ENCODE data around the gene CDHR2.

Gene CDHR2

DNA sequence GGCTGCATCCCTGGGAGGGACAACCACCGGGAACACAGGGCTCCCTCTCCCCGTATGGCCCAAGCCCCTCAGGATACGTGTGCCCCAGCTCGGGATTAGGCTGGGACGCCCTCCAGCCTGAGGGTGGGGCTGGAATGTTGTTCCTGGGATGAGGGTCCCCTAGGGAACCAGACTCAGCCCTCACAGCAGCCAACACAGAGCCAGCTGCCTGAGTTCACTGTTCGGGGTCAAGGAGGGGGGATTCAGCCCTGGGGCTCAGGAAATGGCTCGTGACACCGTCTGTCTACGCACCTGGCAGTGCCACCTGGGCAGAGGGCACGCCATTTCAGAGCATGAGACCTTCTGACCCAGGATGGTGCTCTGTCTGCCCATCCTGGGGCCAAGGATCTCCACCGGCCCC lies 20.8 kb upstream of the CDHR2 start:
- DNase-seq (ENCODE audit: low read depth, low spot score), result no peak

DNA sequence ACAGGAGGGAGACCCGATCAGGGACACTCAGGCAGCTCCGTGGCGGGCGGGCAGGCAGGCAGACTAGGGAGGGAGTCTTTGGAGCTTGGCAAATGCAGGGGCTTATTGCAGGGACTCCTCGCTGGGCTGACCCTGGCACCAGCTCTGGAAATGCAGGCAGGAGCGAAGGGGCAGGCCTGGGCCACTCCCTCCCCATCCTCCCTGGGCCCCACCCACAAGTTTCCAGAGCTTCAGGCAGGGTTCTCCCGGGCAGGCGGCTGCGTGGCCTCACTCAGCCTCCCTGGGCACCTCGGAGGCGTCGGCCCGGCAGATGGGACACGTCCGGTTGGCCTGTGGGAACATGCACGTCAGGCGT lies 20.4 kb upstream of the CDHR2 start:
- DNase-seq (ENCODE audit: low read depth, low spot score), result no peak

DNA sequence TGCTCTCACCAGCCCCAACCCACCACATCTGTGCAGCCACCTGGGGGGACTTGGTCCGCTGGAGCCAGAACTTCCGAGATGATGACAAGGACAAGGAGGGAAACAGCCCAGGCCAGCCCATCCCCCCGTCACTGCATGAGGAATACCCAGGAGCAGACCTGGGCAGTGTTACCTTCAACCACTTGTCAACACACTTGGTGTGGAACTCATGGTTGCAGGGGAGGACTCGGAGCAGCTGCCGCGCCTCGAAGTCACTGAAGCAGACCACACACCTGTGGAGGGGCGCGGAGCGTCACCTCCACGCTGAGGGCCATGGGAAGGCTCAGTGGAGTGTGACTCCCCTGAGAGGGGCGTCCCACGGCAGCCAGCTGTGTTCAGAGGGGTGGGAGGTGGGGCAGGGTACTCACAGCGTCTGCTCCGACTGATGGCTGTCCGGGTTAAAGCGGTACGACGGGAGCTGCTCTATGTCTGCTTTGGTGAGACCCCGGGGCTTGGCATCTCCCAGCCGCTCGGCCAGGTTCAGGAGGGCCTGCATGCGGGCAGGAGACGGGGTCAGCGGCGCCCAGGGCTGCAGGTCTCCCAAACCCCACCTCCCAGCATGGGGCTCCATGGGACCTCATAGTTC lies 19.9 kb upstream of the CDHR2 start:
- no peak for DNase-seq (ENCODE audit: low read depth, low spot score)

DNA sequence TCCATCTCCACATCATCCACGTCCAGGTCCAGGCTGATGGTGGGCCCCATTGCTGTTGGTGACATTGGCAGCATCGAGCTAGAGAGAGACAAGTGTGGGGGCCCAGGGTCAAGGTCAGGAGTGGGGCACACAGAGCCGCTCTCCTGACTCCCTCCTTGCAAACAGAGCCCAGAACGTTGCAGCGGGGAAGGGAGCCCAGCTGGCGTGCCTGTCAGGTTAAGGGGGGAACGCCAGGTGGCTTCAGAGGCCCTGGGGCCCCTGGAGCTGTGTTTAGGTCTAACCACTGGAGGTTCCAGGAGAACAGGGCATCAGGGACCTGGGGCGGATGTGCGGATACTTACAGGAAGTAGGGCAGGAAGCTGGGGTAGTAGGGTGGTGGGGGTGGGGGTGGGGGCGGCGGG lies 19.4 kb upstream of the CDHR2 start:
- no peak for DNase-seq (ENCODE audit: low read depth, low spot score)

DNA sequence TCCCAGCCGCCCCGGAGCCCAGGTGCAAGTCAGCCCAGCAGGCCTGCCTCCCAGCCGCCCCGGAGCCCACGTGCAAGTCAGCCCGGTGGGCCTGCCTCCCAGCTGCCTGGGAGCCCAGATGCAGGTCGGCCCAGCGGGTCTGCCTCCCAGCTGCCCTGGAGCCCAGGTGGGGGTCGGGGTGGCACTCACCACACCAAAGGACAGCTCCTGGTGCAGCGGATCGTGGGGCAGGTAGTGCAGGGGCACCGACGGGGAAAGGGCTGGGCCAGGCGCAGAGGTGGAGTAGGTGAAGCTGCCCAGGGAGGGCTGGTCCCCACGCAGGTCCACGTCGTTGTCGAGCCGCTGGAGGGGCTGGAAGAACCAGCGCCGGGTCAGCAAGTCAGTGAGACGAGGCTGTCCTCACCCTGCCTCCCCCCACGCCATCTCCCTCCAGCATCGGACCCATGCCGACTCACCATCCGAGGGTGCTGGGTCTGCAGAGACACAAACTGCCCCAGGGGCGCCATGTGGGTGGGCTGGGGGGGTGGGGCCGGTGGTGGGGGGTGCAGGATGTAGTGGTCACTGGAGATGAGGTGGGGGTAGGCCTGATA lies 18.7 kb upstream of the CDHR2 start:
- no peak for DNase-seq (ENCODE audit: low read depth, low spot score)

DNA sequence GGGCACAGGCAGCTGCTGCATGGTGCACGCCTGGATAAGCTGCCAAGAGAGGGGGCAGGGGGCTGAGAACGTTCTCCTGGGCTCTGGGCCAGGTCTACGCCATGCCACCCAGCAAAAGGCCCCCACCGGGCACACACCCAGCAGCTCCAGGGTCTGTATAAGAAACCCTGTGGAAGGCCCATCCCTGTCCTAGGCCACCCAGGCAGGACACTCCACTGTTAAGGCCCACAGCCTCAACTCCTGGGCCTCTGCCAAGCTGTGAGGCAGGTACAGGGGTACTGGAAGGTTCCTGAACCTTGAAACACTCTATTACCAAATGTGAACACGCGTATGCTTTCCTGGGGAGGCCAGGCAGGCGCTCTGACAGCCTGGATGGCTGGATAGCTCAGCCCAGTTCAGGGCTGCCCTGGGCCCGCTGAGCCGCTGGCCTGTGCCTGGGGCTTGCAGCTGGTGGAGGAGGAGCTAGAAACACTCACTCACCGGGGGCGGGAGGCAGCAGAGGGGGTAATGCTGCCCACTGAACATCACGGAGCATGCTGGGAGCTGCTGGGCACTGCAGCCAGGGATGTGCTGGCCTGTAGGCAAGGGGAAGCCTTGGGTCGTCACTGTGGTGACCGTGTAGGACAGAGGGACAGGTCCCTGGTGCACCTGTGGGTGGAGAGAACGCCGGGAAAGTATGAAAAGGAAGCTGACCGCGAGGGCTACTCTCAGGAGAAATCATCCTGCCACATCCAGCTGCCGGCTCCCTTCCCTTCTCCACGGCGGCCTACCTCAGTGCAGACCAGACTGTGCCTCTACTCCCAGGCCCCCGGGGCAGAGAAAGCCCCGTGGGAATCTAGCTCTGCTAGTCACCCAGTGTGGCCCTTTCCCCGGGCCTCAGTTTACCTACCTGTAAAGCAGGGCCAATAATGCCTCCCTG lies 17.9 kb upstream of the CDHR2 start:
- no peak for DNase-seq (ENCODE audit: low read depth, low spot score)

DNA sequence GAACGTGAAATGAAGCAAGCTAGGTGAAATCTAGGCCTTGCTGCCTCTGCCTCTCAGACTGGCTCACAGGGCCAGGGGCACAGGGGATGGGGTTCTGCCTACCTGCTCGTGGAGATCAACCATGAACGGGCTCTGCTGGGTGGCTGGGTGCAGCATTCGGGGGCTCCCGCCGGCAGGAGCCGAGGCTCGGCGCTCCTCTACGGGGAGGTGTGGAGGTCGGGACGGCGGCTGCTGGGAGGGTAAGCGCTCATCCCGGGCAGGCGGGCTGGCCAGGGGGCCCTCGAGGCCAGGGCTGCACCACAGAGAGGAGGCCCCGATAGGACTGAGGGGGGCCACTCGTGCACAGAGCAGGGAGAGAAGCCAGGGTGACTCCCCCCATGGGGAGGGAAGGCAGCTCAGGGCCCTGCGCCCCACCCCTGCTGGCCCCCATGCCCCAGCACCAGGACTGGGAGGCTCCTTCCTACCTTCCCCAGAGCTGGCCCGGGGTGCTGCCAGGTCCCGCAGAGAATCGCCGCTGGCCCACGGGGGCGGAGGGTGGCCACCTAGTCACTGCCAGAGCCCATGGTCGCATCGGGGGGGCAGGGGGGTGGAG lies 17.1 kb upstream of the CDHR2 start:
- no peak for DNase-seq (ENCODE audit: low read depth, low spot score)

DNA sequence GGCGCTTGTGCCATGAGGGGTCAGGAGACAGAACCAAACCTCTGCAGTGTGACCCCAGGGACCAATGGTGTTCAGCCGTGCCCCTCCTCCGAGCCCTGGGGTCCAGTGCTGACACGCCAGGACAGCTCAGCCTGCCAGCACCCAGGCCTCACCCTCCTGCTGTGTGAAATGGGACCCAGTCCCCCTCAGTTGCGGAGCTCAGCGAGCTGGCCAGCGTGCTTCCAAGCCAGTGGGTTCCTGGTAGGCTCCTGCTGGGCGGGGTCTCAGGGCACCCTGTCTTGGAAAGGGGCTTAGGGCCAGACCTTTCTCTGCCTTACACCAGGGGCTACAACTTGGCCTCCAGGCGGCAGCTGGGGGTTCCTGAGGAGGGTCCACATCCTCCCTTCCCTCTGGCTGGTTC lies 16.3 kb upstream of the CDHR2 start:
- DNase-seq (ENCODE audit: low read depth, low spot score), result no peak

DNA sequence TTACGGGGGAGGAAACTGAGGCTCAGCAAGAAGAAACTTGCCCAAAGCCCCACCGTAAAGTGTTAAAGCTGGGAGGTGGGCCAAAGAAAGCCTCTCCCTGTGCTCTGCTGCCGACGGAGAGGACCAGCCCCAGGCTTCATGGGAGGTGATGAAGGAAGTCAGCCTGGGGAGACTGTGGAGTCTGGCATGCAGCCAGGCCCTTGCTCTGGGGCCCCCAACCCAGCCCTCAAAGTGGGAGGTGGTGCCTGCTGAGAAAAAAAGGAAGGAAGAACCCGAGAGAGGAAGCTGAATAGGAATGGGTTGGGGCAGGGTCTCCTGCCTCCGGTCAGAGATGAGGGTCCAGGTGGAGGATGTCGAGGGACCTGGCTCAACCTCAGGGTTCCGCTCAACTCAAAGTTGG lies 15.8 kb upstream of the CDHR2 start:
- no peak for DNase-seq (ENCODE audit: low read depth, low spot score)

DNA sequence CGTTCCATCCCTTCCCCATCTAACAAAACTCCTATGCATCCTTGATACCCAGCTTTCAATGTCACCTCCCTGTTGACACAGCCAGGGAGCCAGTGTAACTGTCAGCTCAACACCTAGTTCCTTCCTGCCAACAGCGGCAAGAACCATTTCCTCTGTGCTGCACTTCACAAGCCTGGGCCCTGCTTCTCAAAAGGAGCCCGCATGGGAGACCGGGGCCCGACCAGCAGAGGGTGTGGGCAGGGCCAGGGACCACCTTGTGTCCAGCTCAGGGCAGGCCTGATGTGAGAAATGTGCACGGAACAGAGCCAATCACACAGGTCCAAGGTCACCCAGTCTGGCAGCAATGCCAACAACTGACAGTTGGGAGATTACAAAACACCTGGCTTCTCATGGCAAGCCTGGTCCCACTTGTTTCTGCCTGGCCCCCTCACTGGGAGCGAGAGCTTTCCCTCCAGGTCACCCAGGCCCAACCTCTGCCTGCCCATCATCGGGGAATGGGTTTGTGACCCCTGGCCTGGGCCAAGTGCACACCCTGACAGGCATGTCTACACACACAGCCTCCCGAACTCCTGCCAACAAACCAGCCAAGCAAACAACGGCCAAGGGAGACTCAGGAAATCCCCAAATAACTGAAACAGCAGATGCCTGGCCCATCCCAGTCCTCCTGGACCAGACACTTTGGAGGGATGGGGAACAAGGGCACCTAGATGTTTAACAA lies 15.1 kb upstream of the CDHR2 start:
- no peak for DNase-seq (ENCODE audit: low read depth, low spot score)

DNA sequence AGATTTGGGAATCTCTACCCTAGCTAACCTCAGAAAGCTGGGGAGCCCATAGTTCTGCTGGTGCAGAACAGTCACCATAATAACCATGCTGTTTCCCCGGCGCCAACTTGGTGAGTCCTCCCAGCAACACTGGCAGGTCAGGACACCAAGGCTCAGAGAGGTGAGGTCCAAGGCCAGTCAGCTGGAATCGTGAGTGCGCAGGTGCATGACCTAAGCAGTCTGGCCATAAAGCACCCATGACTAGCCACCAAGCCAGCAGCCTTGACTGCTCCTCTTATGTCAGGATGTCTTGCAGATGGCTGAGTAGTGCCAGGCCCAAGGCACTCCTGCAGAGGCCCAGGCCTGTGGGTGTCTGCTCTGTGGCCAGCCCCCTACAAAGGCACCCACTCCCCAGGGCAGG lies 14.5 kb upstream of the CDHR2 start:
- no peak for DNase-seq (ENCODE audit: low read depth, low spot score)

DNA sequence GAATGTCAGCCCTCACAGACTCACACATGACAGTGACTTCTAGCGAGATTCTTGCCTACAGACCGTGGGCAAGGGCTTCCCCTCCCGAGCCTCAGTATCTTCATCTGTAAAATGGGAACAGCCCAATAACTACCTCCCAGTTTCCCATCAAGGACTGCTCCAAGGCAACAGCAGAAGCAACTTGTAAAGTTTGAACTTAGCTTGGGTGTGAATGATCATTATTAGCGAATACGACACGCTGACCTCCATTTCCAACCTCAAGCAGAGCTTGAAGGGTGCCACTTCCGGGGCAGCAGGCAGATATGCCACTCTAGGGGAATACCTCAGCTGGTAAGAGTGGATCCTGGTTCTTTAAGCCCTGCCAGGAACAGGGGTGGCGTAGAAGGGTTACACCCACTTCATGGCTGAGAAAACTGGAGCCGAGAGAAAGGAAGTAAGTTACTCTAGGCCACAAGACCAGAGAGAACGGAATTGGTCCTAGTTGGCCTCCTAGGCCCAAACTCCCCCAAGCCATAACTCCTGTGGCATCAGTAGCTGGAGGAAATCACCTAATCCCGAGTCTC lies 14.0 kb upstream of the CDHR2 start:
- no peak for DNase-seq (ENCODE audit: low read depth, low spot score)

DNA sequence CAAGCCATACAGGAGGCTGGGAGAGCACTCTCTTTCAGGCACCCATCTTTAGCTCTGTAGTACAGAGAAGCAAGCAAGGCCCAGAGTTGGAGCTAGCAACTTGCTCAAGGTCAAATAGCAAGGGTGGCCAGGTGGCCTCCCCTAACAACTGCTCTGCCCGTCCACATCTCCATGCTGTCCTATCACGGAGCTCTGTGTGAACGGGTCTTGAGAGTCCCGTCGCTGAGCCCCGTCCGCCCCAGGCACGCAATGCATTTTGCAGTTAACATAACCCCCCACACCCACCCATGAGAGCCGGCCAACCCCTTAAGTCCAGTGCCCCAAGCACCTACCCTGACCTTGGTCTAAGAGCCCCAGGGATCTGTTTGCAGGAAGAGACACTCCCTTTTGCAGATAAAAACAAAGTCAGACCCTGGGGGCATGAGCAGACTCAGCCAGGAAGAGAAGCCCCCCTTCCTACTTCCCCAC lies 13.4 kb upstream of the CDHR2 start:
- DNase-seq (ENCODE audit: low read depth, low spot score), result no peak

DNA sequence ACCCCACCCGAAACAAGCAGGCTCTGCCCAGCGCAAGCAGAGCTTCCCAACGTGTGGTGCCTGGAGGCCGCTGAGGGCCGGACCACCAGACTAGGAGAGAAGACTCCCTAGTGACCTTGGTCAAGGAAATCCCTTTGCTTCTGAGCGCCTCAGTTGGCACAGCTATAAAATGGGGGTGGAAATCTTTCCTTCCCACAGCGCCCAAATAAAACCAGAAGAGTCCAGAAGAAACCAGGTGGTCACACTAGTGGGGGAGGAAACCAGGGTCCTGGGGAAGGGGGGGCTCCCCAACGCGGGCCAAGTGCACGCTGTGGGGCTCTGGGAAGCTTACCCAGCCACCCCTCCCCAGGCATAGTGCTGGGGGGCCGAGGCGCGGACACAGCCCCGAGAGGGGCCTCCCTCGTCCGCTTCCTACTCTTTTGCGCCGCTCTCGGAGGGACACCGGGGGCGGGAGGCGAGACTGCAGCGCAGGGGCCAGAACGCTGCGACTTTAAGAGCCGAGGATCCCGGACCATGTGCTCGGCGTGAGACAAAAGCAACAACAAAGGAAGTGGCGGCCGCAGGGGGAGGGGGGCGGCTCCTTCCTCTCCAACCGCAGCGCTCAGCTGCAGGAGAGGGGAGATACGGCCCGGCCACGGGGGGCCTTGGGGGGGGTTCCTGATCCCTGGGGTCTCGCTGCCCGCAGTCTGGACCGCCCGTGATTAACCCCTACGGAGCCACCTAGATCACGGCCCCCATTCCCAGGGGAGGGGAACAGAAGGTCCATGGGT lies 12.8 kb upstream of the CDHR2 start:
- peak; percentile 51 for DNase-seq (ENCODE audit: low read depth, low spot score)

DNA sequence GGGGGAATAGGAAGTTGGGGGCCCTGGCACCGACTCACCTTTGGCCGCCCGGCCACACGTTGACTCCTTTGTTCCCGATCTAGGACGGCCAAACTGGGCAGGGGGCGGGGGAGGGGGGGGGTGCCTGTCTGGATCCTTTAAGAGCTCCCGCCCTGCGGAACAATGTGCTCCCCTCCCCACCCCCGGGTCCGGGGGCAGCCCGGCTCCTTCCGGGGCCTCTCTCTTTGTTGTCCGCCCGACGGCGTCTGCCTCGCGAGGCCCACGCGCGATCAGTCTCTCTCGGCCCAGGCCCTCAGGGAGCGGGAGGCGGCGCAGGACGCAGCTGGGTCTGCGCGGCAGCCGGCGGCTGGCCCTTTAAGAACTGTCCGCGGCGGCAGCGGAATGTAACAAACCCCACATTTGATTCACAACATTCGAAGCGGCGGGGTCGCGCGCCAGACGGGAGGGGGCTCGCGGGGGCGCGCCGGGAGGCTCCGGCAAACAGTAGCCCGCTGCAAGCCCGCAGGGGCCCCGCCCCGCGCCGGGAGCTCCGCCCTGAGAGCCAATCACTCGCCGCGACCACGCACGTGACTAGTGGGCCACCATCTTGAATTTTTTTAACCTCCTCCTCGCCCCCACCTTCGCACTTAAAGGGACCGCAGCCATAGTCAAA lies 12.1 kb upstream of the CDHR2 start, which contains the start of gene RNF44:
Gene RNF44 (minus strand): TSS at position 501 of the 652 bp plus-strand sequence. CDS start 4,930 bp downstream, outside the sequence.
- DNase-seq (ENCODE audit: low read depth, low spot score), result peak; percentile 96

DNA sequence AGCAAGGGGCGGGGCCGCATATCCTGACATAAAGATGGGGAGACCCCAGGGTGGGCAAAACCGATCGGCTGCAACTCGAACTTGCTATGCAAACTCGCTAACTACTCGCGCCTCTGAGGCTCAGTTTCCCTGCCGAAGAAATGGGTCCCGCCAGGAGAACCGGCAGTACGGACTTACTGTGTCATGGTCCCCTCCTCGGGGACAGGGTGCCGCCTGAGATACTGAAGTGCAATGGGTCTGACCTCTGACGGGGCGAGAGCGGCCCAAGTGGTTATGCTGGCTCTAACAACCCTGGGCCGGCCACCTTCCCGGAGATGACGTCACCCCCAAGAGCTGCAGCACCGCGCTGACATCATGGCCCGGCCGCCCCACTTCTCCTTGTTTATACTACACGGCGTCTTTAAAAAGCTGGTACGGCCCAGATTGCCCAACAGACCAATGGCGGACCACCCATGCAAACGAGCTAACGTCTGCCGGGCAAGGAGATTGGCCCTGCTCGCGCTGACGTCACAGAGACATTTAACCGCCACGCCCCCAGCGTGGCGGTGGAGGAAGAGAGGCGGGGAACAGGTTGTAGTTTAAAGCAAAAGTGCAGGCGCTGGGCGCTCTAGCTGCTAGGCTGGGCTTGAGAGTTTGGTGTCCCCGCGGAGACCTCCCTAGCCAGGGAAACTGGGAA lies 11.4 kb upstream of the CDHR2 start:
- peak; percentile 93 for DNase-seq (ENCODE audit: low read depth, low spot score)

DNA sequence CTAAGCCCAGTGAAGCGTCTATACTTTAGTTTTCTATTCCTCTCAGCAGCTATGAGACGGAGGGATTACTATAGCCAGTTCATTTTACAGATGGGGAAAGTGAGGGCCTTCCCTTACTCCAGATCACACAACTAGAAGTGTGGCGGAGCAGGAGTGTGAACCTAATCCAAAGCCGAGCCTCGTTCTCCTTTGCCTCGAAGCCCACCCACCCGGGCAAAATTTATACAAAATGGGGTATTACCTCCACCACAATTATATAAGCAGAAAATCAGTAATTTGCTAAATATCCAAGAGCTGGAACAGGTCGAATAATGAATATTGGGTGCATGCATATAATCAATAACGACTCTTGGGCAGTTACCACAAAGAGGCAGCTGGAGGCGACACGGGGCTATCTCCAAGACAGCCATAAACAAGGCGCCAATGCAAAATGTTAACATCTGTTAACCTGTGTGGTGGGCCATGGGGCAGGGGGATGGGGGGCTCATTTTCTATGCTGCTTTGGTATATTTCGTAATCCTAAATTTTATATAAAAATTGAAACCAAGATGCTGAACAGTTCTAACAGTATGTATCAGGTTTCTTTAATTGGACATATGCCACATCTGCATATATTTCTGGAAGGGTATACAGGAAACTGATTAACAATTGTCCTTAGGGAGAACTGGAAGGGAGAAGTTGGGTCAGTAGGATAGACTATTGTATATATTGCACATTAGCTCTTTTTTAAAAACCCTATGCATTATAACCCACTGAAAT lies 10.7 kb upstream of the CDHR2 start:
- DNase-seq (ENCODE audit: low read depth, low spot score), result no peak

DNA sequence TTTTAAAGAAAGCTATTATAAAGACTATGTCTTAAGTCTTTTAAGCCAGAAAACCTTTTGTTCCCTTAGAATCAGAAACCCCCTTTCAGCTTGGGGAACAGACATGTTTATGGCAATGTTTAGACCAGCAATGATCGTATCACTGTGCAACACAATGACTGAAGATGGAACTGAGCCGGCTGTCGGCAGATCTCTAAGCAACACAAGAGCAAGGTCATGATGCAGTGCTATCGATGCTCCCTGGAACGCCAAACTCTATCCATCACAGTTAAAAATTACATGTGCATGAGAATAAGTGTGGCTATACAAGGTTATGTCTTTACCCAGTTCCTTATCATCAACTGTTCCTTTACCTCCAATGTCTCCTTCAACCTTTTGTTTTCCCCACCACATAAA lies 10.2 kb upstream of the CDHR2 start:
- DNase-seq (ENCODE audit: low read depth, low spot score), result no peak

DNA sequence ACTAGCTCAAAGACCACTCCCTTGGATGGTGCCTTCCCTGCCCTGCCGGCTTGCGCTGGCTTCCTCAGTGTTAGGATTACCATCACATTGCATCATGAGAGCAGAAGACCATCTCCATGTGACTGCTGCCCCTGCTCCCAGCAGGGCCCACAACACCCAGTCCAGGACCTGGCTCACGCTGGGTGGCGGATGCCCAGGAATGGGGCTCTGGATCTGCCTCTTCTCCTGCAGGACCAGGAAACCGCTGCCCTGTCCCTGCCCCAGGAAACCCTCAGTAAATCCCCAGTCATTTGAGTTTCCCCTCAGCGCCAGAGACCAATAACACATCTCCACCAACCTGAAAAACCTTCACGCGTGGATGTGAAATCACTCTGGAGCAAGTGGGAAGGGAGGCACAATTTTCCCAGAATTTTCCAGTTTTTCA lies 8.7 kb upstream of the CDHR2 start:
- no peak for DNase-seq (ENCODE audit: low read depth, low spot score)
